KMS-11 (cell line): ENCODE data around the gene DDX47.

Source experiments
- H2AFZ ChIP-seq: fragments of 200-600 bp; sonication (generic); 2 replicates; pipeline ENCODE4 v1.6.1; 2016; ENCODE audit warnings: antibody characterized with exemption, mixed run types, low read depth
- H3K27ac ChIP-seq: fragments of 200-600 bp; sonication (generic); 2 replicates; pipeline ENCODE4 v1.6.1; 2016; ENCODE audit warnings: mild to moderate bottlenecking, mixed run types
- H3K27me3 ChIP-seq: fragments of 200-600 bp; sonication (generic); 2 replicates; pipeline ENCODE4 v1.6.1; 2017; ENCODE audit warnings: mild to moderate bottlenecking, low read depth, mixed run types, moderate library complexity; ENCODE audit not compliant: insufficient read depth
- H3K36me3 ChIP-seq: fragments of 200-600 bp; sonication (generic); 2 replicates; pipeline ENCODE4 v1.6.1; 2017; ENCODE audit warnings: mild to moderate bottlenecking, mixed run types; ENCODE audit not compliant: insufficient read depth
- H3K4me1 ChIP-seq: fragments of 200-600 bp; sonication (generic); 2 replicates; pipeline ENCODE4 v1.6.1; 2016; ENCODE audit warnings: mild to moderate bottlenecking, low read depth, mixed run types; ENCODE audit not compliant: poor library complexity, severe bottlenecking
- H3K4me2 ChIP-seq: fragments of 200-600 bp; sonication (generic); 2 replicates; pipeline ENCODE4 v1.7.0; 2016; ENCODE audit warnings: mild to moderate bottlenecking, mixed run types
- H3K4me3 ChIP-seq: fragments of 200-600 bp; sonication (generic); IDR thresholded peaks from 2 replicates; pipeline ENCODE4 v1.6.1; 2017; ENCODE audit warnings: low read depth, low read length, mixed read lengths; ENCODE audit not compliant: insufficient read depth
- H3K79me2 ChIP-seq: fragments of 200-600 bp; sonication (generic); 2 replicates; pipeline ENCODE4 v1.6.1; 2016; ENCODE audit warnings: low read depth, mixed run types; ENCODE audit not compliant: insufficient read depth
- H3K9ac ChIP-seq: fragments of 200-600 bp; sonication (generic); 2 replicates; pipeline ENCODE4 v1.6.1; 2016; ENCODE audit warnings: mild to moderate bottlenecking, mixed run types
- H4K20me1 ChIP-seq: fragments of 200-600 bp; sonication (generic); 2 replicates; pipeline ENCODE4 v1.6.1; 2016; ENCODE audit warnings: mild to moderate bottlenecking, mixed run types; ENCODE audit not compliant: insufficient read depth
- TF ChIP-seq, protein P1 (sequence below): fragments of 200-600 bp; sonication (generic); conservative IDR thresholded peaks from 2 replicates; pipeline ENCODE4 v1.6.1; 2017; ENCODE audit warnings: low read depth, mild to moderate bottlenecking, antibody characterized with exemption, low read length, moderate library complexity, mixed read lengths

Gene DDX47

DNA sequence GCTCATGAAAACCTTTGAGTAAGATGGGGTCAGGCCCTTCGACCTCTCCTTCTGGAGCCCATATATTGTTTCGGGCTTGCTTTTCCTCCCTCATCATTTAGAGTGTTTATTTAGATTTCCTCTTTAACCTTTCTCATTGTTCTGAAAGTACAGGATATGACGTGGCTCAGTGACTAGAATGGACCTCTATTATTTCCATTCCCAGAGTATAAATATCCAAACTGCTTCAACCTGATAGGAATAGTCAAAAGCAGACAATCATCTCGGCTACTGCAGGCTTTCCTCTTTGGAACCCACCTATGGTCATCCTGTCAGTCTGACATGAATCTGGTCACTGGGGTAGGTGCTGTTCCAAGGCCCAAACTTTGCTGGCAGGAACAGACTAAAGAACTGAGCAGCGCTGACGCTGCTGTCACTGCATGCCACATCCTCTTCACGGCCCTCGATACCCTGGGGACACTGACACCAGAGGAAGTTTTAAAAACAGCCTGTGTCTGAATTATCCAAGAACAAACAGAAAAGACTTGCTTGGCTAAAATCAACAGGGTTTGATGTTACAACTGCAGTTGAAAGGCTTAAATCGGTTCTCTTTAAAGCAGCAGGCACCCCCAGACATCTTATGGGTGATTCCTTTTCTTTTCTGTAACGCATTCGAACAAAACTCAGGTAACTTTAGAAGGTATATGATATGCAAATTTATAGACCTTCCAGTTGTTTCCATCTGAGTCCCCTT lies 5.0 kb upstream of the DDX47 start:
- Histone ChIP-seq H3K4me1 (peaks cover 19% of the 10 kb centered on the region), H3K27me3 (no peaks in the 10 kb centered on the region), H3K9ac (no peak overlapping the region), H3K4me3 (no peak overlapping the region), H2AFZ (no peak overlapping the region), H4K20me1 (no peaks in the 10 kb centered on the region), H3K4me2 (no peak overlapping the region), H3K36me3 (no peaks in the 10 kb centered on the region), H3K79me2 (no peaks in the 10 kb centered on the region), H3K27ac (no peak overlapping the region)
- TF ChIP-seq, protein P1, sequence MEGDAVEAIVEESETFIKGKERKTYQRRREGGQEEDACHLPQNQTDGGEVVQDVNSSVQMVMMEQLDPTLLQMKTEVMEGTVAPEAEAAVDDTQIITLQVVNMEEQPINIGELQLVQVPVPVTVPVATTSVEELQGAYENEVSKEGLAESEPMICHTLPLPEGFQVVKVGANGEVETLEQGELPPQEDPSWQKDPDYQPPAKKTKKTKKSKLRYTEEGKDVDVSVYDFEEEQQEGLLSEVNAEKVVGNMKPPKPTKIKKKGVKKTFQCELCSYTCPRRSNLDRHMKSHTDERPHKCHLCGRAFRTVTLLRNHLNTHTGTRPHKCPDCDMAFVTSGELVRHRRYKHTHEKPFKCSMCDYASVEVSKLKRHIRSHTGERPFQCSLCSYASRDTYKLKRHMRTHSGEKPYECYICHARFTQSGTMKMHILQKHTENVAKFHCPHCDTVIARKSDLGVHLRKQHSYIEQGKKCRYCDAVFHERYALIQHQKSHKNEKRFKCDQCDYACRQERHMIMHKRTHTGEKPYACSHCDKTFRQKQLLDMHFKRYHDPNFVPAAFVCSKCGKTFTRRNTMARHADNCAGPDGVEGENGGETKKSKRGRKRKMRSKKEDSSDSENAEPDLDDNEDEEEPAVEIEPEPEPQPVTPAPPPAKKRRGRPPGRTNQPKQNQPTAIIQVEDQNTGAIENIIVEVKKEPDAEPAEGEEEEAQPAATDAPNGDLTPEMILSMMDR = no peak

DNA sequence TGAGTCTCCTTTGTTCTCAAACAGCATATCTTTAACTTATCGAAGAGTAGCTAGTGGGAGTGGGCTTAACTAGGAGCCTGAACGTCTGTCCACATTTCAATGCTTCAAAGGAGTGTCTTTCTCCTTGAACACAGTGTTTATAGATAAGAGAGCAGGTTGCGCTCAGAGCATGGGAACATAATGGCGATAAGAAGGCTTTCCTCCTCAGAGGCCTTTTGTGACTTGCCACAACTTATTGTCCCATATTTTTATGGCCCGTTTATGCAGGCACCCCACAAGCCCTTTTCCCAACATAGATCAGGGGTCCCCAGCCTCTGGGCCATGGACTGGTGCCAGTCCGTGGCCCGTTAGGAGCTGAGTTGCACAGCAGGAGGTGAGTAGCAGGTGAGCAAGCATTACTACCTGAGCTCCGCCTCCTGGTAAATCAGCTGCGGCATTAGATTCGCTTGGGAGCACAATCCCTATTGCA lies 2.6 kb upstream of the DDX47 start:
- H2AFZ ChIP-seq = no peak overlapping the region
- H3K4me1 ChIP-seq = peaks cover 19% of the 10 kb centered on the region

DNA sequence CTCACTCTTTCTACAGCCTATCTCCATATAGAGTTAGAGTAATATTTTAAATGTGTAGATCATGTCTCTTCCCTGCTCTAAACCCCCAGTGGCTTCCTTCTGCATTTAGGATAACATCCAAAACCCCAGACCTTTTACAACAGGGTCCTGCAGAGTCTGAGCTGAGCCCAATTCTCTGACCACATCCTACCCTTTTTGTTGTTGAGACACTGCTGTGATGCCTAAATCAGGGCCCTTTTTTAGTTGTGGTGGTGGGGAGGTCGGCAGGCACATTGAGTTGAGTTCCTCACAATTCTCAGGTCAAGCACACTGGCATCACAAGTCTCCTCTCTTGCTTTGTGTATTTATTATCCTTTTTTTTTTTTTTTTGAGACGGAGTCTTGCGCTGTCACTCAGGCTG lies 1.8 kb upstream of the DDX47 start:
- no peak overlapping the region for H2AFZ ChIP-seq
- H3K36me3 ChIP-seq = no peaks in the 10 kb centered on the region
- H3K4me2 ChIP-seq = no peak overlapping the region
- no peak overlapping the region for H3K4me3 ChIP-seq
- H3K27me3 ChIP-seq = no peaks in the 10 kb centered on the region
- H3K4me1 ChIP-seq = peaks cover 21% of the 10 kb centered on the region
- peaks cover 31% of the 10 kb centered on the region for H3K79me2 ChIP-seq
- TF ChIP-seq, protein P1 = no peak
- no peaks in the 10 kb centered on the region for H4K20me1 ChIP-seq
- H3K27ac ChIP-seq = no peak overlapping the region
- no peak overlapping the region for H3K9ac ChIP-seq

More for the DNA sequence above, 2.6 kb upstream of the DDX47 start:
- Histone ChIP-seq H3K36me3 (no peaks in the 10 kb centered on the region), H3K27ac (no peak overlapping the region), H3K79me2 (peaks cover 23% of the 10 kb centered on the region), H3K9ac (no peak overlapping the region), H4K20me1 (no peaks in the 10 kb centered on the region), H3K4me2 (no peak overlapping the region), H3K4me3 (no peak overlapping the region), H3K27me3 (no peaks in the 10 kb centered on the region)
- TF ChIP-seq, protein P1 = no peak

DNA sequence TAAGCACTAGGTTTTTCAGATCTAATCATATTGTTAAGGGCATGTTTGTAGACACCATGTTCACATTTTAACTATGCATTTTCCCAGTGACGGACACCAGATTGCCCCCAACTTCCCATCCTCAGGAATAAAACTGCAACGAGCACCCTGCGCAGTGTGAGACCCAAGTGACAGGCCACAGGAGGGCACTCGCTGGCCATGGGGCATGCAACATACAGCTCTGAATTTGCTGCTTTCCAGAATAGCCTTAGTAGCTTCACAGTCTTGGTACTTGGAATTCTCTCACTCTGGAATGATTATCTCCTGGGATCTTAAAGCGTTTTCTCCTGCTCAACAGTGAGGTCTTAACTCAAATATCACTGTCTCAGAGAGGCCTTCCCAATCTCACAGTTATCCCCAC lies 972 bp upstream of the DDX47 start:
- peaks cover 36% of the 10 kb centered on the region for H3K79me2 ChIP-seq
- H2AFZ ChIP-seq = no peak overlapping the region
- H3K9ac ChIP-seq = no peak overlapping the region
- no peaks in the 10 kb centered on the region; the same call in 1 of the 2 replicates for H3K36me3 ChIP-seq
- H3K27ac ChIP-seq = no peak overlapping the region
- no peaks in the 10 kb centered on the region for H4K20me1 ChIP-seq
- TF ChIP-seq, protein P1 = no peak
- H3K27me3 ChIP-seq = no peaks in the 10 kb centered on the region
- H3K4me1 ChIP-seq = peaks cover 21% of the 10 kb centered on the region
- no peak overlapping the region for H3K4me2 ChIP-seq
- no peak overlapping the region for H3K4me3 ChIP-seq
